ENCODE measurements around the gene CACNB1. TPM values are rescaled to one million over a fixed set of nuclear protein-coding genes. Genes with fewer than 3 reads are reported as not detected.

Gene CACNB1
- total RNA-seq, 1 donor from 2014 or later: 77.1 TPM

DNA sequence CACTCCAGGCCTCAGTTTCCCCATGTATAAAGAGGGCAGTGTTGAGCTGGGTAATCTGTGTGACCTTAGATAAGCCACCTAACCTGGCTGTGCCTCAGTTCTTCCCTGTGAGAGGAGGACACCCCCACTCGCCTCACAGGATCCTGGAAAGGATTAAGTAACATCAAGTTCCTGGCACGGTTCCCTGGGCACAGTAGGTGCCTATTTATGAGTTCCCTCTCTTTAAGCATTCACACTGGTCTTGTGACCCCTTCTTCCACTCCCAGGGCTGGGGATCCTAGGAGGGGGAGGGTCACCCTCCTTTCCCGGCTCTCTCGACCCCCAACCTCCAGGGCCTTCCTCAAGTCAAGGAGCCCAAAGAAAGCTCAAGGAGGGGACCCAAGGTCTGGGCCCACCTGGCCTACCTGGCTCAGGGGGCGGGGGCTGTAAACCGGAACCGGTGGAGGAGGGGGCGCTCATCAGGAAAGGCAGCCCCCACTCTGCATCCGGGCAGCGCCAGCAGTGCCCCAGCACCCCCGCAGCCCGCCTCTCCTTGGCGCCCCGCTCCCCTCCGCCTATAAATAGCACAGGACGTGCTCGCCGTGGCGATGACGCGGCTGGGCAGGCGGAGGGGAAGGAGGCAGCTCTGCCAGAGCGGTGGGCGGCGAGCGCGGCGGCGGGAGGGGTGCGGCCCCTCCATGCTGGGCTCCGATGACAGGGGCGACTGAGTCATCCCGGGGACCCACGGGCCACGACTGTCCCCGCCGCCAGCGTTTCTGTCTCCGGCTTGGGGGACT, 12.0 kb upstream of the CACNB1 start:
- no peaks in the 10 kb centered on the region for H3K36me3 Mint-ChIP-seq (ENCODE audit: unreplicated experiment)
- H3K4me3 Mint-ChIP-seq (ENCODE audit: unreplicated experiment): peak overlapping the region; percentile 59
- H3K27me3 Mint-ChIP-seq (ENCODE audit: unreplicated experiment): peaks cover 5% of the 10 kb centered on the region
- DNase-seq: peak; percentile 63
- TF ChIP-seq, protein P1, sequence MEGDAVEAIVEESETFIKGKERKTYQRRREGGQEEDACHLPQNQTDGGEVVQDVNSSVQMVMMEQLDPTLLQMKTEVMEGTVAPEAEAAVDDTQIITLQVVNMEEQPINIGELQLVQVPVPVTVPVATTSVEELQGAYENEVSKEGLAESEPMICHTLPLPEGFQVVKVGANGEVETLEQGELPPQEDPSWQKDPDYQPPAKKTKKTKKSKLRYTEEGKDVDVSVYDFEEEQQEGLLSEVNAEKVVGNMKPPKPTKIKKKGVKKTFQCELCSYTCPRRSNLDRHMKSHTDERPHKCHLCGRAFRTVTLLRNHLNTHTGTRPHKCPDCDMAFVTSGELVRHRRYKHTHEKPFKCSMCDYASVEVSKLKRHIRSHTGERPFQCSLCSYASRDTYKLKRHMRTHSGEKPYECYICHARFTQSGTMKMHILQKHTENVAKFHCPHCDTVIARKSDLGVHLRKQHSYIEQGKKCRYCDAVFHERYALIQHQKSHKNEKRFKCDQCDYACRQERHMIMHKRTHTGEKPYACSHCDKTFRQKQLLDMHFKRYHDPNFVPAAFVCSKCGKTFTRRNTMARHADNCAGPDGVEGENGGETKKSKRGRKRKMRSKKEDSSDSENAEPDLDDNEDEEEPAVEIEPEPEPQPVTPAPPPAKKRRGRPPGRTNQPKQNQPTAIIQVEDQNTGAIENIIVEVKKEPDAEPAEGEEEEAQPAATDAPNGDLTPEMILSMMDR (IDR thresholded peaks at IDR 0.05; ENCODE audit: partially characterized antibody, unreplicated experiment): no peak
- H3K4me1 Mint-ChIP-seq (ENCODE audit: low read depth, unreplicated experiment): peaks cover 11% of the 10 kb centered on the region
- no peak overlapping the region for H3K27ac Mint-ChIP-seq (ENCODE audit: unreplicated experiment)
- H3K9me3 Mint-ChIP-seq (ENCODE audit: unreplicated experiment): peaks cover 2% of the 10 kb centered on the region

DNA sequence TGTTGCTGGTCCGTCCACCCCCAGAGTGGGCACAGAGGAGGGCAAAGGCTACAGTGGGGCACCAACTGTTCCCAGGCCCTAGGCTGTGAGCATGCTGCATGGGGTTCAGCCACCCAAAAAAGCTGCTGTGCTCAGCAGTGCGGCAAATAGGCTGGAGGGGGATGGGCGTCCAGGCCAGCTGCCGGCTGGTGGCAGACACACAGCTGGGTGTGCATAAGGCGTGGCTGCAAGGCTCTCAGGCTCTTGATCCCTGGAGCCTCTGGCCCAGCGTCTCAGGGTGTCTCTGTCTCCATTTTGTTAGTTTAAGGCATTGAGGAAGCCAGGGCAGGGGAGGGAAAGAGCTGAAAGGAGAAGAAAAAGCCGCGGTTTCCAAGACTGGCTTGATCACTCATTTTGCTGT, 11.4 kb upstream of the CACNB1 start:
- peak overlapping the region; percentile 59 for H3K4me3 Mint-ChIP-seq (ENCODE audit: unreplicated experiment)
- H3K4me1 Mint-ChIP-seq (ENCODE audit: low read depth, unreplicated experiment): peaks cover 11% of the 10 kb centered on the region
- H3K36me3 Mint-ChIP-seq (ENCODE audit: unreplicated experiment): no peaks in the 10 kb centered on the region
- TF ChIP-seq, protein P1 (IDR thresholded peaks at IDR 0.05; ENCODE audit: partially characterized antibody, unreplicated experiment): no peak
- H3K27me3 Mint-ChIP-seq (ENCODE audit: unreplicated experiment): peaks cover 8% of the 10 kb centered on the region
- DNase-seq: peak; percentile 79
- H3K9me3 Mint-ChIP-seq (ENCODE audit: unreplicated experiment): peaks cover 2% of the 10 kb centered on the region
- H3K27ac Mint-ChIP-seq (ENCODE audit: unreplicated experiment): peak overlapping the region; percentile 43

DNA sequence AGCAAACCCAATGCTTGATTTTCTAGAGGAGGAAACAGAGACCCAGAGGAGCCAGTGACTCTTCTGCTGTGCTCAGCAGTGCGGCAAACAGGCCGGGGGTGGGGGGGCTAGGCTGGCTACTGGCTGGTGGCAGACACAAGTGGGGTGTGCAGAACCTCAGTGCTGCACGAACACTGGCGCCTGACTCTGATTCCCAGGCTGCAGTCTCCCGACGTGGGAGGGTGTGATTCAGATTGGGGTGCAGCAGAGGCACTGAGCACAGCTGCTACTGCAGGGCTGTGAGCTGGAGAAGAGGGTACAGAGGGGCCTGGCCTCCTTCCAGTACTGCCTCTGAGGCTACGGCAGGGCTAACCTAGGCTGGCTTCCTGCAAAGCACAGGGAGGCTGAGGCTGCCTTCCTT, 10.7 kb upstream of the CACNB1 start:
- H3K9me3 Mint-ChIP-seq (ENCODE audit: unreplicated experiment): peaks cover 2% of the 10 kb centered on the region
- no peak overlapping the region for H3K27ac Mint-ChIP-seq (ENCODE audit: unreplicated experiment)
- no peak overlapping the region for H3K4me3 Mint-ChIP-seq (ENCODE audit: unreplicated experiment)
- no peak for DNase-seq
- H3K27me3 Mint-ChIP-seq (ENCODE audit: unreplicated experiment): peaks cover 8% of the 10 kb centered on the region
- TF ChIP-seq, protein P1 (IDR thresholded peaks at IDR 0.05; ENCODE audit: partially characterized antibody, unreplicated experiment): no peak
- peaks cover 11% of the 10 kb centered on the region for H3K4me1 Mint-ChIP-seq (ENCODE audit: low read depth, unreplicated experiment)
- H3K36me3 Mint-ChIP-seq (ENCODE audit: unreplicated experiment): no peaks in the 10 kb centered on the region

DNA sequence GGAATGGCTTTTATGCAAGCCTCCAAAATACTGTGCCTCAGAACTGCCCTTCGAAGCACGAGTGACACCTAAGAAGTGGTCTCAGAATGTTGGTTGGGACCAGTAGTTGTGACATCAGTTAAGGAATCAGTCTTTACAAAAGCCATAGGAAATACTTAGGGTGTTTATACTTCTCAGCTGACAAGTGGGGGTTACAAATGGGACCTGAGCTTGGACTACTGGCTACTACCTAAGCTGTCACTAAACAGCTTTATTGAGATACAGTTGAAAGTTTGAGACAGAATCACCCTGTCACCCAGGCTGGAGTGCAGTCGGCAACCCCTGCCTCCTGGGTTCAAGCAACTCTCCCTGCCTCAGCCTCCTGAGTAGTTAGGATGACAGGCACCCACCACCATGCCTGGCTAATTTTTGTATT, 7.7 kb upstream of the CACNB1 start:
- Mint-ChIP-seq H3K4me1 (ENCODE audit: low read depth, unreplicated experiment) (peaks cover 13% of the 10 kb centered on the region), H3K9me3 (ENCODE audit: unreplicated experiment) (peaks cover 4% of the 10 kb centered on the region), H3K27ac (ENCODE audit: unreplicated experiment) (no peak overlapping the region), H3K4me3 (ENCODE audit: unreplicated experiment) (no peak overlapping the region), H3K27me3 (ENCODE audit: unreplicated experiment) (peaks cover 2% of the 10 kb centered on the region), H3K36me3 (ENCODE audit: unreplicated experiment) (no peaks in the 10 kb centered on the region)
- DNase-seq: no peak
- TF ChIP-seq, protein P1 (IDR thresholded peaks at IDR 0.05; ENCODE audit: partially characterized antibody, unreplicated experiment): no peak

DNA sequence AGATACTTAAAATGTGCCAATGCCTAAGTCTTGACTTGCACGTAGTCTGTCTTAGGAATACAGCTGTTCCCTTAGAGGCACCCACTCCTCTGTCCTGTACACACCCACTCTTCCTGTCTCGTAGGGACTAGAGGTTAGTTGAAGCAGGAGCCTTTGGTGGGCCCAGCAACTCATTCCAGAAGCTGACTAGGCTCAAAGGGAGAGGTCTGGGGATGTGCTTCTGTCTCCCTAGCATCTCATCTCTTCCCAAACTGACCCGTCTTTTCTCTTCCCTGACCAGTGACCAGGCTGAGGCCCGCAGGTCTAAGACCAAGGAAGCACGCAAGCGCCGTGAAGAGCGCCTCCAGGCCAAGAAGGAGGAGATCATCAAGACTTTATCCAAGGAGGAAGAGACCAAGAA, 6.8 kb upstream of the CACNB1 start:
- Mint-ChIP-seq H3K9me3 (ENCODE audit: unreplicated experiment) (peaks cover 9% of the 10 kb centered on the region), H3K4me3 (ENCODE audit: unreplicated experiment) (no peak overlapping the region), H3K4me1 (ENCODE audit: low read depth, unreplicated experiment) (peaks cover 15% of the 10 kb centered on the region), H3K27ac (ENCODE audit: unreplicated experiment) (no peak overlapping the region), H3K36me3 (ENCODE audit: unreplicated experiment) (no peaks in the 10 kb centered on the region), H3K27me3 (ENCODE audit: unreplicated experiment) (peaks cover 8% of the 10 kb centered on the region)
- TF ChIP-seq, protein P1 (IDR thresholded peaks at IDR 0.05; ENCODE audit: partially characterized antibody, unreplicated experiment): no peak
- no peak for DNase-seq
